K562 (cell line): ENCODE measurements around the gene DDIT3. TPM values are rescaled to one million over a fixed set of nuclear protein-coding genes. Genes with fewer than 3 reads are reported as not detected.

Source experiments
- ATAC-seq: fragments of 200-7000 bp; cut with Tn5 transposase; 3 replicates; pipeline ENCODE4 v1.9.1; 2020; ENCODE audit warnings: moderate library complexity
- BruUV-seq: library from RNA; stranded (reverse); fragments of 400-500 nt; replicated peaks from 2 replicates; lab custom pipeline; 2021; lab: Mats Ljungman, UMichigan
- CTCF ChIA-PET: fragments of 300-600 bp; formaldehyde crosslinking; extraction: SDS; loops from one replicate; lab custom pipeline; 2021; ENCODE audit warnings: low intra/inter-chr PET ratio; lab: Yijun Ruan, JAX
- POLR2A ChIA-PET: fragments of 300-600, 350-650 bp; sonication (Branson Sonifier 250); formaldehyde crosslinking; extraction: SDS; loops from one replicate; lab custom pipeline; 2021; ENCODE audit warnings: antibody characterized with exemption, inconsistent platforms; lab: Yijun Ruan, JAX
- DNase-seq, 4 experiments: peaks; one replicate each; pipeline versions ENCODE4 v3.0.0 to v3.0.0-alpha.2; 2011 to 2018; ENCODE audit warnings: low spot score in 3 of 4, mixed read lengths in 3 of 4; ENCODE audit errors: extremely low read depth in 1 of 4
- FAIRE-seq: peaks from 2 replicates; lab custom pipeline; 2011; peaks lifted over from hg19 to GRCh38; lab: Jason Lieb, UNC
- H2AFZ ChIP-seq: 2 replicates; pipeline ENCODE4 v1.6.0; 2011; ENCODE audit warnings: low read depth, low read length, control low read depth, inconsistent platforms
- H3K27ac ChIP-seq: fragments of 200-600 bp; 3 replicates; pipeline ENCODE4 v1.8.0; 2011; ENCODE audit warnings: low read depth, mild to moderate bottlenecking, control low read depth, inconsistent platforms, low read length, moderate library complexity, mixed read lengths; ENCODE audit errors: extremely low read depth
- H3K27me3 ChIP-seq, 2 experiments: fragments of 300-600 bp in 1 of 2; 2 replicates in 1 of 2; 3 replicates in 1 of 2; pipeline versions ENCODE4 v1.6.0 to v1.8.0; 2011; ENCODE audit warnings: inconsistent platforms in 2 of 2, low read length in 2 of 2, mild to moderate bottlenecking in 1 of 2, mixed read lengths in 1 of 2, moderate library complexity in 1 of 2; ENCODE audit not compliant: control insufficient read depth in 2 of 2, insufficient read depth in 2 of 2
- H3K36me3 ChIP-seq: fragments of 300-600 bp; 3 replicates; pipeline ENCODE4 v1.8.0; 2011; ENCODE audit warnings: mild to moderate bottlenecking, low read length, inconsistent platforms; ENCODE audit not compliant: control insufficient read depth, insufficient read depth
- H3K4me1 ChIP-seq, 2 experiments: fragments of 200-600 bp in 1 of 2; replicated peaks in 1 of 2; 2 replicates in 1 of 2; 3 replicates in 1 of 2; pipeline versions ENCODE4 v1.5.1 to v1.8.0; 2011; ENCODE audit warnings: inconsistent platforms in 2 of 2, low read length in 2 of 2, mild to moderate bottlenecking in 1 of 2, mixed read lengths in 1 of 2, moderate library complexity in 1 of 2; ENCODE audit not compliant: control insufficient read depth in 2 of 2, insufficient read depth in 2 of 2
- H3K4me2 ChIP-seq: 2 replicates; pipeline ENCODE4 v1.6.1; 2011; ENCODE audit warnings: low read length, control low read depth, inconsistent platforms, mixed read lengths; ENCODE audit not compliant: insufficient read depth
- H3K4me3 ChIP-seq: fragments of 200-600 bp; sonication (generic), shearing (Covaris generic); 2 replicates; pipeline ENCODE4 v1.5.1; 2016; ENCODE audit warnings: control low read depth, inconsistent platforms
- H3K79me2 ChIP-seq: fragments of 200-600 bp; 3 replicates; pipeline ENCODE4 v1.8.0; 2011; ENCODE audit warnings: low read length, inconsistent platforms; ENCODE audit not compliant: control insufficient read depth, insufficient read depth
- H3K9ac ChIP-seq, 2 experiments: 2 replicates each; pipeline versions ENCODE4 v1.6.0 to v1.6.1; 2011; ENCODE audit warnings: low read depth in 2 of 2, low read length in 2 of 2, control low read depth in 1 of 2, inconsistent platforms in 1 of 2, mild to moderate bottlenecking in 1 of 2, mixed read lengths in 1 of 2; ENCODE audit not compliant: insufficient read depth in 1 of 2
- H3K9me1 ChIP-seq: one replicate; pipeline ENCODE4 v1.6.0; 2011; ENCODE audit warnings: inconsistent platforms, mild to moderate bottlenecking, low read length, moderate library complexity; ENCODE audit not compliant: control insufficient read depth, insufficient read depth
- H3K9me3 ChIP-seq: replicated peaks from 2 replicates; pipeline ENCODE4 v1.5.1; 2011; ENCODE audit warnings: low read depth, low read length, inconsistent platforms; ENCODE audit not compliant: control insufficient read depth, insufficient read depth
- H4K20me1 ChIP-seq: replicated peaks from 2 replicates; pipeline ENCODE4 v1.6.1; 2011; ENCODE audit warnings: low read length, inconsistent platforms, mixed read lengths; ENCODE audit not compliant: control insufficient read depth, insufficient read depth
- AFF4 ChIP-seq: sonication (generic); formaldehyde crosslinking; IDR thresholded peaks from 2 replicates; pipeline ENCODE4 v1.8.0; 2023; ENCODE audit warnings: mild to moderate bottlenecking, missing genetic modification reagents
- BRF2 ChIP-seq: IDR thresholded peaks from 3 replicates; pipeline ENCODE4 v1.6.1; 2011; ENCODE audit warnings: borderline replicate concordance, mild to moderate bottlenecking; ENCODE audit not compliant: insufficient read length, insufficient read depth
- CSDE1 ChIP-seq, 2 experiments: fragments of 450-650 bp; IDR thresholded peaks; 2 replicates each; pipeline ENCODE4 v1.6.1; 2016; ENCODE audit warnings: mild to moderate bottlenecking in 1 of 2
- CTCFL ChIP-seq: IDR thresholded peaks from 2 replicates; pipeline ENCODE4 v1.6.1; 2011; ENCODE audit warnings: borderline replicate concordance, low read depth, mild to moderate bottlenecking, moderate library complexity, low read length; ENCODE audit not compliant: insufficient read depth, poor library complexity, severe bottlenecking
- DNMT1 ChIP-seq: fragments of 450-650 bp; IDR thresholded peaks from 2 replicates; pipeline ENCODE4 v1.6.1; 2016; ENCODE audit warnings: antibody characterized with exemption, mild to moderate bottlenecking
- ILF3 ChIP-seq: fragments of 450-650 bp; IDR thresholded peaks from 2 replicates; pipeline ENCODE4 v1.6.1; 2018; ENCODE audit warnings: antibody characterized with exemption, mild to moderate bottlenecking, moderate library complexity, borderline replicate concordance
- JUND ChIP-seq, 2 experiments: IDR thresholded peaks; 2 replicates in 1 of 2; 3 replicates in 1 of 2; pipeline ENCODE4 v1.6.1; 2011; ENCODE audit warnings: borderline replicate concordance in 2 of 2, low read depth in 2 of 2, low read length in 2 of 2, improper control_type of control experiment in 1 of 2, missing biosample characterization in 1 of 2, missing genetic modification characterization in 1 of 2, missing genetic modification reagents in 1 of 2
- NR2C2 ChIP-seq, 2 experiments: fragments of 200-800 bp in 1 of 2; sonication (Bioruptor generic) in 1 of 2; sonication (generic) in 1 of 2; formaldehyde crosslinking in 1 of 2; IDR thresholded peaks; 2 replicates each; pipeline versions ENCODE4 v1.6.1 to v1.8.0; 2016 to 2022; ENCODE audit warnings: mild to moderate bottlenecking in 1 of 2, missing compliant biosample characterization in 1 of 2, missing genetic modification characterization in 1 of 2, missing genetic modification reagents in 1 of 2
- TAF7 ChIP-seq: fragments of 450-650 bp; IDR thresholded peaks from 2 replicates; pipeline ENCODE4 v1.6.1; 2016; ENCODE audit warnings: missing genetic modification characterization, missing compliant biosample characterization
- TBP ChIP-seq: optimal IDR thresholded peaks from 2 replicates; pipeline ENCODE3; 2011; ENCODE audit warnings: low read depth, low read length, improper control_type of control experiment
- TOE1 ChIP-seq, 2 experiments: fragments of 450-650 bp in 1 of 2; sonication (generic) in 1 of 2; formaldehyde crosslinking in 1 of 2; IDR thresholded peaks; 2 replicates each; pipeline versions ENCODE4 v1.7.1 to v1.8.0; 2016 to 2022; ENCODE audit warnings: borderline replicate concordance in 2 of 2, mild to moderate bottlenecking in 2 of 2, antibody characterized with exemption in 1 of 2, inconsistent platforms in 1 of 2, low read depth in 1 of 2, missing genetic modification reagents in 1 of 2, moderate library complexity in 1 of 2
- WGBS: fragments of 100-300 bp; shearing (Covaris generic); methylation state at CpG from one replicate; pipeline ENCODE4 v1.1.6; 2016; ENCODE audit warnings: low coverage, mixed read lengths; ENCODE audit not compliant: insufficient coverage; ENCODE audit errors: missing lambda C conversion rate; 5-methylcytosine and 5-hydroxymethylcytosine counted together
- in situ Hi-C: fragments of 300-500 bp; cut with MboI; formaldehyde crosslinking; loops from 4 replicates; pipeline ENCODE4 v1.15.0; 2018; ENCODE audit warnings: inconsistent platforms, mixed read lengths
- intact Hi-C: fragments of 100-400 bp; cut with micrococcal nuclease; formaldehyde crosslinking; loops from 2 replicates; pipeline ENCODE4 v1.14.2; 2022
- polyA plus RNA-seq, 8 experiments: library from polyadenylated mRNA; depleted of rRNA in 4 of 8; stranded (reverse) in 5 of 8; unstranded in 3 of 8; fragments of >200 nt; fragmentation: Nextera tagmentation in 2 of 8; fragmentation: Illumina TruSeq in 1 of 8; extraction: Ambion mirVana in 2 of 8; extraction: Trizol in 1 of 8; gene quantifications; 2 replicates each; pipeline versions ENCODE4 v1.2.1 to v1.2.3, GENCODE V29; 2011 to 2014; ENCODE audit warnings: inconsistent platforms in 1 of 8, missing spikeins in 1 of 8
- total RNA-seq, 7 experiments: library from RNA; depleted of rRNA in 6 of 7; stranded (reverse); fragments of >200 nt in 6 of 7; fragmentation: Illumina TruSeq in 2 of 7; extraction: Trizol in 2 of 7; gene quantifications; 2 replicates each; pipeline versions ENCODE4 v1.2.1 to v1.2.3, GENCODE V29; 2011 to 2021; ENCODE audit warnings: low replicate concordance in 1 of 7

DDIT3 gene
- total and polyA plus RNA-seq, 9 of the 15 experiments (the other 6 are each of a cell fraction or from before 2014, with no cell fraction given), result 59.1 to 272 (median 89.9) TPM

- in situ Hi-C loops, result no loop called here
- Histone ChIP-seq H3K79me2 (peaks cover 30% of the 10 kb centered on the region), H3K9me3 (no peaks in the 10 kb centered on the region), H3K27me3 (no peaks in the 10 kb centered on the region), H3K4me3 (peak overlapping the region; percentile 77), H3K4me2 (peak overlapping the region; percentile 91), H3K4me1 (peaks cover 29 to 47% of the 10 kb centered on the region in 2 experiments), H2AFZ (no peak overlapping the region), H3K36me3 (peaks cover 60% of the 10 kb centered on the region; the same call in 2 of the 3 replicates), H3K9me1 (no peaks in the 10 kb centered on the region), H3K27ac (peak overlapping the region; percentile 96; the same call in 2 of the 3 replicates), H4K20me1 (peaks cover 3% of the 10 kb centered on the region), H3K9ac (peak overlapping the region; percentile 94)
- intact Hi-C loops, result loop anchor here (5.0 kb wide), 3 partner anchors 38 to 212 kb away; partner anchors contain the start of genes AGAP2 and MARS1
- DNase-seq, result peak in 3 of 4 experiments; percentile 40 to 57 (median 44)
- no TSS peak for BruUV-seq
- no peak for ATAC-seq
- peak; percentile 15 for FAIRE-seq
- ChIA-PET CTCF (no interaction called here), POLR2A (interaction anchor here (0.5 to 10.8 kb wide), 7 partner anchors 10 to 207 kb away, joined by 3 to 225 read pairs (median 5); partner anchors contain the start of gene DCTN2)
- WGBS, result 42% methylated on average over 8 of the region's 11 CpGs
- no peak for TF ChIP-seq JUND (IDR thresholded peaks at IDR 0.05; ENCODE audit: borderline replicate concordance, low read depth, low read length)
- TF ChIP-seq JUND (tag; IDR thresholded peaks at IDR 0.05; ENCODE audit: borderline replicate concordance, low read depth, low read length), result no peak
- TF ChIP-seq TBP, result peak; percentile 11
- TF ChIP-seq ILF3, result no peak
- TF ChIP-seq AFF4 (CRISPR knock-in tag), result no peak
- TF ChIP-seq BRF2, result no peak
- TF ChIP-seq CSDE1 (IDR thresholded peaks at IDR 0.05), result 0 out of 4 replicates have a peak, but pooled peaks of 1 of the 2 experiments have one; percentile 28
- no peak for TF ChIP-seq TOE1 (IDR thresholded peaks at IDR 0.05; ENCODE audit: borderline replicate concordance)
- TF ChIP-seq TOE1 (CRISPR knock-in tag; IDR thresholded peaks at IDR 0.05; ENCODE audit: borderline replicate concordance, low read depth), result no peak
- no peak for TF ChIP-seq NR2C2 (CRISPR knock-in tag; IDR thresholded peaks at IDR 0.05)
- TF ChIP-seq NR2C2 (tag; IDR thresholded peaks at IDR 0.05), result peak; percentile 89
- TF ChIP-seq DNMT1, result no peak
- no peak for TF ChIP-seq TAF7 (tag)
- TF ChIP-seq CTCFL, result no peak
These were observed 4.7 kb upstream of the DDIT3 start for GRCh38 chr12:57524814-57525614.
